GM19099 (cell line): ENCODE measurements around the gene PSMD12.

ENCODE experiments used
- POLR2A ChIP-seq: IDR thresholded peaks from 3 replicates; pipeline ENCODE4 v1.6.1; 2011; ENCODE audit warnings: low read depth; ENCODE audit not compliant: insufficient read length; ENCODE audit errors: extremely low read depth

PSMD12 gene

DNA sequence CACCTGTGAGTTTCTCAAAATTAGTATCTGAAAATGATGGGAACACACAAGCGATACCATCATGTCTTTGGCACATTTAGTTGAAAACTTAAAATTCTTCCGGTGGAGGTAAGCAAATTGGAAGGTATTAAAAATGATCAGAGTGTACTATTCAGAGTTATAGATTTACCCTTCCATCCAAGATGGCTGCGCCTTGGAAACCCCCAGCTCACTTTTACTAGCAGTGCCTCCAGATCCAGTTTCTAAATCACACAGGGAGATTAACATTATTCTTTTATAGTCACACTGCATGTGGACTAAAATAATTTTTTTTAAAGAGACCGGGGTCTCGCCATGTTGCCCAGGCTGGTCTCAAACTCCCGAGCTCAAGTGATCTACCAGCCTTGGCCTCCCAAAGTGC, 25.7 kb upstream of the PSMD12 start:
- TF ChIP-seq POLR2A = no peak

DNA sequence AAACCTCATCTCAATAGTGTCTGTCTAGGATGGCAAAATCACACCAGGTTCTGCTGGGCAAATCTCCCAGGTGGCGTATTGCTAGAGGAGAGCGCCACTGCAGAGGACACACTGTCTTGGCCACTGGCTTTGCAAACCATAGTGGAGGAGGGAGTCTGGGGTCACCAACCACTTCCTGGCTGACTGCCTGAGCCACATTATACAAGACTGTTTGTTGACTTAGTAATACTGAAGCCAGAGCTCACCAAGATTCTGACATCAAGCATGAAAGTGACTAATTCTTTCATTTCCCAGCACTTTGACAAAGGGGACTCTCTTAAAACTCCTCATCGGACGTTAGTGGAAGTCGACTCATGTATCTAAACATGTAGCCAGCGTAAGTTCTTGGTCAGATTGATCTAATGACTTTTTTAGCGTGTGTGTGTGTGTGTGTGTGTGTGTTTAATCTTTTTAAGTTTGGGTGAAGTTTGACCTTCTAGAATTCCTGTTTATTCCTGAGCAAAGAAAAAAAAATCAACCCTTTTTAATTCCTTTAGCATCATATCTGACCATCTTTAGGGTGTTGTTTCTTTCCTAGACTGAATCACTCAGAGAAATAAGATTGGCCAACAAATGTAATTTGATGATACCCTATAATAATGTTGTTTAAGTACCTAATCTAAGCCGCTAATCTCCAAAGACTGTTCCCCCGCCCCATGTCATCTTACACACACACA, 24.4 kb upstream of the PSMD12 start:
- no peak for TF ChIP-seq POLR2A

DNA sequence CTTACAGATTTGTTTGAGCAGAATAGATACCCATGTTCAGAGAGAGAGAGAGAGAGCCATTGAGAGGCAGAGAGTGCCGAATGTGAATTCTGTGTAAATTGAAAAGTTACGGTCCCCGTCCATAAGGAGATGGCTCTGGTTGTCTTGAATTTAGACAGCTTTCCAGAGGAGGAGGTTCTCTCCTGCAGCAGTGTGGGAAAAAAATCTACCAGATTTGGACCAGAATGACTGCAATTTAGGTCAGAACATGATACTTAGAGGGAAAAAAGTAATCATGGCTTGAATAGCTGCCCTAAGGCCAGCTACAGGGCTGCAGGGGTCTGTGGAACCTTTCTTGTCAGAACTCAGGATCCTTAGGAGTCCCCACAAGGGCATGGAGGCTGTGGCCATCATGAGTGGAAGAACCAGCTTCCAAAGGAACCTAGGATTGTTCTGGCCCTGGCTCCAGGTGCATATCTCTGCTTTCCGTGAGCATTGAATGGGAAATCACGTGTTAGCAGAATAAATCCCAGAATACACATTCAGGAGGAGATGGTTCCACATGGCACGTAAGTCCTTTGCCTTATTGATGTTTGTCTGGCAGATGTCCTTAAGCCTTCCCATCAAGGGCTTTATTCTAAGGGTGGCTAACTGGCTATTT, 23.7 kb upstream of the PSMD12 start:
- TF ChIP-seq POLR2A = no peak

DNA sequence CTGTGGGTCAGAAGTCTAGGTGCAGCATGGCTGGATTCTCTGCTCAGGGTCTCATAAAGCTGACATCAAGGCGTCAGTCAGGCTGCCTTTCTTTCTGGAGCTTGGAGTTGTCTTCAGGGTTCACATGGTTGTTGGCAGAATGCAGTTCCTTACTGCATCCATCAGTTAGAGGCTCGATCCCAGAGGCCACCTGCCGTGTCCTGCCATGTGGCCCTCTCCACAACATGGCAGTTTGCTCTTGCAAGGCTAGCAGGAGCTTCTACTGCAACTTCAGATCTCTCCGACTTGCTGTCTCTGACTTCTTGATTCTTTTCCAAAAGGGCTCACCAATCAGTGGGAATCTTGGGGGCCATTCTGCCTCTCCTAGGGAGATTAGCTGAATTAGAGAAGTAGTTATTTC, 22.6 kb upstream of the PSMD12 start:
- TF ChIP-seq POLR2A = no peak

DNA sequence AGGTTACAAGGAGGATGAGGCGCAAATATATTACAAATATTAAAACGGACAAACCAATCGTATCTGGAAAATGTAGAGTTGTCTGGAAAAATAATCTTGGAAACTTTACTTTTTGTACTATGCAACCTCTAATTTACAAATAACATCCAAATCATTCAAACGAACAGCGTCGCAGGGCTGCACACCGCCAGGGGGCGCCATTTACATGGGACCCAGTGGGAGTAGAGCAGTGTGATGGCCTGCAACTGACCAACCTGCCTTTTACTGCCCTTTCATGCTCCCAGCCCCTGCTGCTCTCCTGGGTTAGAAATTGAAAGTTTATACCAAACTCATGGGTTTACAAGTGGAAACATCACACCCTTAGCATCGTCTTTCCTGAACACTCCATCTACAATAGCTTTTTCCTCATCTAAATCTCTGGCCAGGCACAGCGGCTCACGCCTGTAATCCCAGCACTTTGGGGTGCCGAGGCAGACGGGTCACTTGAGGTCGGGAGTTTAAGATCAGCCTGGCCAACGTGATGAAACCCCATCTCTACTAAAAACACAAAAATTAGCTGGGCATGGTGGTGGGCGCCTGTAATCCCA, 20.7 kb upstream of the PSMD12 start:
- TF ChIP-seq POLR2A = no peak

DNA sequence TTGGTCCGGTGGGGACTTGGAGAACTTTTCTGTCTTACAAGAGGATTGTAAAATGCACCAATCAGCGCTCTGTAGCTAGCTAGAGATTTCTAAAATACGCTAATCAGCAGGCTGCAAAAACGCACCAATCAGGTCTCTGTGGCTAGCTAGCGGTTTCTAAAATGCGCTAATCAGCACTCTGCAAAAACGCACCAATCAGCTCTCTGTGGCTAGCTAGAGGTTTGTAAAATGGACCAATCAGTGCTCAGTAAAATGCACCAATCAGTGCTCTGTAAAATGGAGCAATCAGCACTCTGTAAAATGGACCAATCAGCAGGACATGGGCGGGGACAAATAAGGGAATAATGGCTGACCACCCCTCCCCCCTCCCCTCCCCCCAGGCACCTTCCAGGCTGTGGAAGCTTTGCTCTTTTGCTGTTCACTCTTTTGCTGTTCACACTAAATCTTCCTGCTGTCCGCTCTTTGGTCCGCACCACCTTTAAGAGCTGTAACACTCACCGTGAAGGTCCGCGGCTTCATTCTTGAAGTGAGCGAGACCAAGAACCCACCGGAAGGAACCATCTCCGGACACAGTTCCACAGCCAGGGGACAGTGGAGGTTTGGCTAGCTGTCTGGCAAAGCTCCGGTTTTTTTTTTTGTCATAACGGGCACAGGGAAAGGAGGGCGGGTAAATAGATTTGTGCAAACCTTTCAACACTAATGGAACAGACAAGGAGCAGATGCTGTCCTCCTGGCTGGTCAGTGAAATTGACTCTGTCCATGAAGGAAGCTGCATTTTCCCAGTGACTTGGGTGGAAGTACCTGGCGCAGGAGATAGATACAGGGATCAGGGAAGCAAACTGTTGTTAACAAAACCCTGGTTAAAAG, 19.0 kb upstream of the PSMD12 start:
- no peak for TF ChIP-seq POLR2A

DNA sequence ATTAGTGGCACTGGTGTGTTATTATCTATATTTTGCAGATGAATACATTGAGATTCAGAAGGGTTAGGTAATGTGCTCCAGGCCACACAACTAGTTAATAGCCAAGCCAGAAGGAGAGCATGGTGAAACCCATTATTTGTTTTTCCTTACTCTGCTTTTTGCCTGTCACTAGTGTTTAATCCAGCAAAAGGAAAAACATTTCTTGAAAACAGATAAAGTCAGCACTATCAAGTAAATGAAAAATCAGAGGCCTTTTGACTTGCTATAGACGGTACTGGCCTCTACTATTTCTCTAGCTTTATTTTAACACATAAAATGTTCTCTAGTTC, 15.5 kb upstream of the PSMD12 start:
- no peak for TF ChIP-seq POLR2A

DNA sequence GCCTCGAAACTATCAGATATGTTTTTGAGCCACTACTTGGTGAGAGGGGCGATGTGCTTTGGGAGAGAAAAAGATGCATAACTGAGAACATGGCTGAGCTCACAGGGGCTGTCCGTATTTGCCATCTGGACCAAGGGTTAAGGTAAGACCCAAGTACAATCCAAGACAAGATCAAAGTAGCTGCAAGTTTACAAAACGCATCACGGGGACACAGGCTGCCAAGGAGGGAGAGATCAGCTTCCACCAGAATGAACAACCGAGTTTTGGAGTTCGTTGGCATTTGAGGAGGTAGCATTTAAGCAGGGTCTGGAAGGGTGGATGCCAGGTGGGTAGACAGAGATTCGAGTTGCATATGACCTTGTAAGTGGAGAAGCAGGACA, 12.9 kb upstream of the PSMD12 start:
- TF ChIP-seq POLR2A = no peak

DNA sequence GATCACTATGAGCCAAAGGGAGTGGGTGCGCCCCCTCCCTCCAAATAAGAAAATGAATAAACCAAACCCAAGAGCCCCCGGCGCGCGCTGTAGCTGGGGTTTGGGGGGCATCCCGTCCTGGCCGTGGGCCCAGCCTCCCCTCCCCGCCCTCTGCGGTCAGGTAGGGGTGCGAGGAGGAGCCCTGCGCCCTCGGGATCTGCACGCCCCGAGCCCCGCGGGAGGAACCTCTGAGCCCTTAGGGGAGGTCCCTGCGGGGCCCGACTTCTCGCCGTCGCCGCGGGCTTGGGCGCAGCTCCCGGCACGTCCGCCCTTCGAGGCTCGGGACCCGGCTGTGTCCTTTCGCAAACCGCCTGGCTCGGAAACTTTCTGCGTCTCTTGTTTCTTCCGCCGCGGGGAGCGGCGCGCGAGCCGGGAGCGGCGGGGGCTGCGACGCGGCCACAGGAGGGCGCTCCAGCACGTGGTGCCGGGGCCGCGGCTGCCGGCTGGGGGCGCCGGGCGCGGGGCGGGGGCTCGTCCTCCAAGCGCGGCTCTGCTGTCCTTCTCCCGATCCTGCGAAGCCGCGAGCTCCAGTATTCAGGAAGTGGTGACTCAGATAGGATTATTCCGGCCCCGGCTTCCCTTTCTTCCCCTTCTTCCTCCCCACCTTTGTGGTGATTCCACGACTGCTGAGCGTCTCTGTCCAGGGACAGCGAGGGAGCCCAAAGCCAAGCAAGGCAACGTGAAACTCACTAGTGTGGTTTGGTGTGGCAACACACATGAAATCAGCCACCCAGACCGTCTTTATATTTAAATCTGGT, 12.3 kb upstream of the PSMD12 start:
- peak; percentile 62 for TF ChIP-seq POLR2A

DNA sequence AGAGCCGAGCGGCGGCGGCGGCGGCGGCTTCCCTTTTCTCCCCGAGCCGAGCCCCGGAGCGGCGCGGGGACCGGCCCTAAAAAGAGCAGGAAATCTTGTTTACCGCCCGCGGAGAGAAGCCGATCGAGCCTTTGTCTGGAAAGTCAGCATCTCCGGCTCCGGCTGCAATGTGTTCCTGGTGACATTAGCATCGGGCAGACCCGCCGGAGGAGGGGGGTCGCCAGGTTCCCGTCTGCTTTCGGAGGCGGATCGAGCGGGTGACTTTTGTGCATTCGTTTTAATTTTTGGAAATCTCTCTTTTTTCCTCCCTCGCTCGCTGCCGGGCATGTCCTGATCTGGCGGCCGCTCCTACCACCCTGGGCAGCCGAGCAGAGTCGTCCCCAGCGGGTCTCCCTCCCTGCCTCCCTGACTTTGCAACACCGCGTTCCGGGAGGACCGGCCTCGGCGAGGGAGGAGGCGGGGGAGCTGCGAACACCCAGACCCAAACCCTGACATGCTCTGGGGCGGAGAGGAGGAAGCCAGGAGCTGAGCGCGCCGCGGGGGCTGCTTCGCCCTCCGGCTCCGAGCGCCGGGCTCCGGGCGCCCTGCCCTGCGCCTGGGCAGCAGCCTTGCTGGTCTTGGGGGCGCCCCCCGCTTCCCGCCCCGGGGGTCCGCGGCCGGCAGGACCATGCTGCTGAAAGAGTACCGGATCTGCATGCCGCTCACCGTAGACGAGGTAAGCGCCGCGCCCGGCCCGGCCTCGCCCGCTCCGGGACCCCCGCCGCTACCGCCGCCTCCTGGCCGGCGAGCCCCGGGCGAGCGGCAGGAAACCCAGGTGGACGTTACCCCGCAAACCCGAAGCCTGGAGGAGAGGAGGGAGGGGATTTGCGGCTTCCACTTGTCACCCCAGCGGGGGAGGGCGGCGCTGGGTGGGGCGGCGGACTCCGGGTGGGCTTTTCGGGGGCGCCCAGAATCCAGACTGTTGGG, 11.4 kb upstream of the PSMD12 start:
- TF ChIP-seq POLR2A = no peak

DNA sequence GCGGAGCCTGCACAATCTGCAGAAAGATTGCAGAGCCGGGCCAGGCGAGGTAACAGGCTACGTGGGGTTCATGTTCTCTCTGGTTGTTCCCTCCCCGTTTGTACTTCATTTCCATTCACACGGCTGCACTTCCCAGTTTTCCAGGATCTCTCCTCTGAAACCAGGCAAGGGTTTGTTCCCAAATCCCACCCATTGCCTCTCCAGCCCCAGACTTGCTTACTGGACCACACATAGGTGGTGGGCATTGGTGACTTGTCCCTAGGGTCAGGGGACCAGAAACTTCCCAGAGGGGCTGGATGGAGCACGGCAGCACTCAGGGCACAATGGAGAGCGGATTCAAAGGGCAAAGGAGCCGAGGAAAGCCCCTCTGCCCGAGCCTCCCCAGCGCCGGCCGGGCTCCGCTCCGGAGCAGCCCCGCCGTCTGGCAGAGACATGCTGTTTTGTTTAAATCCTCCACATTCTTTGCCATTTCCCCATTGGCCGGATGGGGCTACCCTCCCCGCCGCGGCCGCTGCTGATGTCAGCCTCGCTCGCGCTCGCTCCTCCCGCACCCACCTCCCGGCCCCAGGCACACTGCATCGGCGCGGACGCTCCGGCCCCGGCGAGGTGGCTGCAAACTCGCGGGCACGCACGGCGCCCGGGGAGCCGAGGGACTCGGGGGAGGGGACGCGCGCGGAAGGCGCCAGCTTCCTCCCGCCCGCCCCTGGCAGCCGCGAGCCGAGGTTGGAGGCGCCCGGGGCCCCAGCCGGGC, 10.5 kb upstream of the PSMD12 start, which contains the start of gene PITPNC1:
PITPNC1 (plus strand) TSS at position 545 of the 751 bp plus-strand sequence.
- TF ChIP-seq POLR2A = peak; percentile 52

DNA sequence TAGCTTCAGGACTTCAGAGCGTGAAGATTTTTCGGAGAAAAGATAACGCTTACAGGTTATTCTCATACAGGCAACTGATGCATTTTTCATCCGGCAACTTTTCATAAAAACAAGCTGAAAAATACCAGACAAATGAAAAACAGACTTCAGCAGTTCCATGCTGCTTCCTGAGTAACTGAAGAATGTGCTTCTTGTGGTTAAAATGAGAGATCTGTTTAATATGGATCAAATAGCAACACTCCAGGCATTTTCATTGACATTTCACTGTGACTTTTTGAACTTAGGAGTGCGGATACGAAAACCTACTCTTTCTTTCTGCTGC, 10.0 kb upstream of the PSMD12 start:
- TF ChIP-seq POLR2A = no peak

DNA sequence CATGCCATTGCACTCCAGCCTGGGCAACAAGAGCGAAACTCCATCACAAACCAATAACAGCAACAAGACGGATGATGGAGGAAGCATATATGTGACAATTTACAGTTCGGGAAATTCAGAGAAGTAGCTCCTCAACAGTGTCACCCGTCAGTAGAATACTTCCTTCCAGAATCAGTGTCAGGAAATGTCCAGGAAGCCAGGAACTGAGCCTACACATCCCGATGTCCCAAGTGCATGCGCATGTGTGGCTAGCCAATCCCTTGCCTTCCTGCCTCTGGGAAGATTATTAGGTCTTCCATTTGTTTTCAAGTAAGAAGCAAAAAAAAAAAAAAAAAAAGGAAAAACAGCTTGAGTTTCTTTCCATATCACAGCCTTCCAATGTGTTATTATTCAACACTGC, 9.3 kb upstream of the PSMD12 start:
- TF ChIP-seq POLR2A = no peak

DNA sequence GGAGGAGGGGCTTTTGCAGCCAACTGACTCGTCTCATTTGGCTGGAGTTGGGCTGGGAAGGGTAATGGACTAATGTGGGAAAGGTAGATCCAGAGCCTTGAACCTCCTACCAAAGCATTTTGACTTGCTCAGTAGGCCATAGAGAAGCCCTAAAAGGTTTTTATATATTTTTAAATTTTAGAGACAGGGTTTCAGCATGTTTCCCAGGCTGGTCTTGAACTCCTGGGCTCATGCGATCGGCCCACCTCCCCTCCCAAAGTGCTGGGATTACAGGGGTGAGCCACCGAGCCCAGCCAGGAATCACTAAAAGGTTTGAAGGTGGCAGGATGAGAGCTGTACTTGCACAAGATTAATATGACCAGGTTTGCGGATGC, 8.7 kb upstream of the PSMD12 start:
- TF ChIP-seq POLR2A = no peak
